Stimulated activated CD8-positive, alpha-beta memory T cell treated with anti-CD3 and anti-CD28 coated beads, Interleukin-7, amount 100 ng/mL, for 4 hours (primary cell): Measurements from ENCODE around the gene ADAM12.

ENCODE experiments used
- DNase-seq, 2 donors: peaks; one replicate each; pipeline ENCODE4 v3.0.0-alpha.2; 2020; ENCODE audit warnings: low read depth in 2 of 2

ADAM12 gene

DNA sequence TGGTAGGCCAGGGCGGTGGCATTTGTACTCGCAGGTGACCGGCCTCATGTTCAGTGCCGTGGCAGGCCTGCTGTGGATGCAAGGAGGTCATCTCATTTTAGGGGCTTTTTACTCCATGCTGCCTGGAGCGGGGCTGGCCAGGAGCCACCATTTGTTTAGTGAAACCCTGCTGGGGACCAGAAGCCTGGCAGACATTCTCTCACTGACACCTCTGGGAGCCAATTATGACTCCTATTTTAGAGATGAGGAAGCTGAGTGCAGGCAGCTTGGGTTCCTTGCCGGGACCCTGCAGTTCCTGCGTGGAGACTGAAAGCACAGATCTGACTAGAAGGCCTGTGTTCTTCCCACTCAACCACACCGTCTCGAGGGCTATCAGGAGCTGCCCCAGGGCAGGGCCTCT is 305.3 kb downstream of the ADAM12 start:
- DNase-seq = no peak

DNA sequence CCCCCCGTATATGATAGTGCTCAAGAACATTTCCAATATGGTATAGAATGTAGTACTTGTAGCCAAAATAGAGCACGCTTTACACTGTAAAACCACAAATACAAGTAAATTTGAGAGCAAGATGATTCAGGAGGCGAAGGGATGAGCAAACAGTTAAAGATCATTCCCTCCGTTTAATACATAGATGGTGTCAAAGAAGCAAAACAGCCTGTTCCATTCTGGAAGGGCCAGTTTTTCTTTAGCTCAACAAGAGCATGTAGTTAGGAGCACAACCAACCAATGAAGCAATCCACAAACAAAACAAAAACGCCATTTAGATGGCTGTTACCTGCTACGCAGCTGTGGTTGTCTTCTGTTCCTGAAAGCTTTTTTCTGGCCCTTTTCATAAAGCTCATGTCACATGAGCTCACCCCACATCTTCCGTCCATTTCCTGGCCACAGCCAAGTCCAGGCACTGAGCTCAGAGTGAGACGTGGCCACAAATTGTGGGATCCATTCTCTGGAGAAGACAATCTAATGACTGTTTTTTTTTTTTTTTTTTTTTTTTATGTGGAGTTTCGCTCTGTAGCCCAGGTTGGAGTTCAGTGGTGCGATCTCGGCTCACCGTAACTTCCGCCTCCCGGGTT is 306.3 kb downstream of the ADAM12 start:
- no peak for DNase-seq

DNA sequence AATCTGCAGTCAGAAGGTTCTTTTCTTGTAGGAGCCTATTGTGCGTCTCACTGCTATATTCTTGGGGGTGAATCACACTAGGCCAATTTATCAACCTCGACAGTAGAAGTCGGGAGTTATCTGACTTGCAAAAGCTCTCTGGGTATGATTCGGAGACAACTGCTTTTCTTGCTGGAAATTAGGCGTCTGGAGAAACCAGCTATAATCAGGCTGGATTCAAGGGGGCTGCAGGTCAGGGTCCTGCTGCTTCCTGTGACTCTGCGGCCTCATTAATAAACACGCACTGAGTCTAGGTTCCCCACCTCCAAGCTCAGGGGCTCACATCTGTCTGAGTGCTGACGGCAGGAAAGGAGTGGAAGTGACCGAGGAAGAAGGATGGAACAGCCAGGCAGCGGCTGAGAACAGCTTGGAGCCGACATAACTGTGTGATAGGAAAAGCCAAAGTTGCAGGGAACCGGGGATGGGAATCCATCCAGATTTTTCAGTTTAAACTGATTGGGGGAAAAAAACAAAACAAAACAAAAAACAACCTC is 307.3 kb downstream of the ADAM12 start:
- DNase-seq = no peak

DNA sequence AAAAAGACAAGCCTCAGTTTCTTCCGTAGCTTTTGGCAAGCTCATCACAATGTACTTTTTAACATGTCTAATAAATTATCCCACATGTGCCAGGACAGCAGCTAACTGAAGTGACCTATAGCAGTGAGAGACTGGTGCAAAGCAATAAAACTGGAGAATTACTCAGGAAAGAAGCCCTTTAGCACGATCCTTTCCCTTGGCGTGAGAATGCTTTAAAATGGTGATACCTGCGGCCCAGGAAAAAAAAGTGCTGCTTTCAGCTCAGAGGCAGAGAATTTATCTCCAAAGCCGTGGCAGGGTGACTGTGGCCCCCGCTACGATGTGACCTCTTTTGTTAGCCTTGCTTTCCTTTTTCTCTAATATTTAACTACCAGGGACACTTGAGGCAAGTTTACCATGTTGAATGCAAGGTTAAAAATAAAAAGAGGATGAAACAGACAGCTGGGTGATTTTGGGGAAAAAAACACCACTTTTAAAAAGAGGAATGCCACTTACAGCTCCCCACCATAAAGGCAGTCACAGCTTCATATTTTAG is 307.9 kb downstream of the ADAM12 start:
- DNase-seq = no peak

DNA sequence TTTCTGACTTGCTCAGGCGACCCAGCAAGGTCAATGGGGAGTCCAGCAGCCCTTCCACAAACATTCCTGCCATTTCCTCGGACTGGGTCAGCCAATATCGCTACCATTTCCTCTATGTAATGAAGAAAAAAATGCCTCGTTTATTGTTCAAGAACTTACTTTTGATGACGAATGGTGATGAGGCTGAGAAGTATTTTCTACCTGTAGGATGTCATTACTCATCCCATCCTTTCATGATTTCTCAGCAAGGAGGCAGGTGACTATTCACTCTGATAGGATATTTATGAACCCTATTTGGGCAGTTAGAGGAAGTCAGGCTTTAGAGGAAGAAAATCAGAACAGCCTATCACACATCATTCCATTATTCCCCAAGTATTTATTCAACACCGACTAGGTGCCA is 313.3 kb downstream of the ADAM12 start:
- DNase-seq = no peak

DNA sequence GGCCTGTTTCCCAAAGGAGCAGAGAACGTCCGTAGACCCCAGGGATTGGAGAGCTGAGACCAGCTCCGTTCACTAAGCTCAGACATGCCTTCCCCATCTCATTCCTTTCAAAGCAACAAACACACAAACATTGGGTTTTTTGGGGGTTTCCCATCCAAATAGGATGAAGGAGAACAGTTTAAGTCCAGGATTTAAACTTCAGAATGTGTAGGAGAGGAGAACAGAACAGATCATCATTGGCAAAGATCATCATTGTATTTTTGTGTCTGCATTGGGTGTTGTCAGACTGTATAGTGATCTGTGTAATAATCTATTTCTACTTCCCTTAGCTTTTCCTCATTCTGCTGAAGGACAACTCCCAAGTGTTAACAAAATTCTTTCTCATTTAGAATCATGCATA is 314.0 kb downstream of the ADAM12 start:
- no peak for DNase-seq

DNA sequence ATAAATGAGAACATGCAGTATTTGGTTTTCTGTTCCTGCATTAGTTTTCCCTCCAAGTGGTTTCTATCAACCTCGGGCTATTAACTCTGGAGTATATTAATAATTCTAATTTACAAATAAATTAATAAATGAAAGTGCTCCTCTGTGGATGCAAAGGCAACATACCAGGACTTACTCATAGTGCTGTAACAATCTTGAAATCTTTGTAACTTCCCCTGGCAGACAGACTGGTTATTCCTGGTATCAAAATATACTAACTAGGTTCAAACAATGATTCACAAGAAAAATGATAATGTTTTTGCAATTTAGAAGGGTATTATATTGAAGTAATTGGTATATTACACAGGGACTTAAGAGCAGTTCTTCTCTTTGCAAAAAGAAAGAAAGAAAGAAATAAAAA is 314.7 kb downstream of the ADAM12 start:
- DNase-seq = no peak

DNA sequence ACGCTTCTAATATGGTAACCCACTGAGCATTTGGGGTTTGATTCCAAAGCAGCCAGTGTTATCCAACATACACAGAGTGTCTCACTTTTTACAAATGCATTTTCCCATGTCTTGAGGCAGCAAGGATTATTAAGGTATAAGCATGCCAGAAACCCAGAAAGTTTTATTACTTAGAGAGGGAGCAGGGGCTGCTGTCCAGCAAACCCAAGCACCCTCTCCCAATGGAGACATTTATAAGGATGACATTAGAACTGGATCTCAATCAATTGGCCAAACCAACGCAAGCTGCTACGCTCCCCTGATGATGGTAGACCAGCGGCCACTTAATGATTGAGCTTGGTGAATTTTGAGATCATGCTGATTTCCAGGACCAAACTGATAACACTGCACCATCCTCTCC is 315.7 kb downstream of the ADAM12 start:
- no peak for DNase-seq

DNA sequence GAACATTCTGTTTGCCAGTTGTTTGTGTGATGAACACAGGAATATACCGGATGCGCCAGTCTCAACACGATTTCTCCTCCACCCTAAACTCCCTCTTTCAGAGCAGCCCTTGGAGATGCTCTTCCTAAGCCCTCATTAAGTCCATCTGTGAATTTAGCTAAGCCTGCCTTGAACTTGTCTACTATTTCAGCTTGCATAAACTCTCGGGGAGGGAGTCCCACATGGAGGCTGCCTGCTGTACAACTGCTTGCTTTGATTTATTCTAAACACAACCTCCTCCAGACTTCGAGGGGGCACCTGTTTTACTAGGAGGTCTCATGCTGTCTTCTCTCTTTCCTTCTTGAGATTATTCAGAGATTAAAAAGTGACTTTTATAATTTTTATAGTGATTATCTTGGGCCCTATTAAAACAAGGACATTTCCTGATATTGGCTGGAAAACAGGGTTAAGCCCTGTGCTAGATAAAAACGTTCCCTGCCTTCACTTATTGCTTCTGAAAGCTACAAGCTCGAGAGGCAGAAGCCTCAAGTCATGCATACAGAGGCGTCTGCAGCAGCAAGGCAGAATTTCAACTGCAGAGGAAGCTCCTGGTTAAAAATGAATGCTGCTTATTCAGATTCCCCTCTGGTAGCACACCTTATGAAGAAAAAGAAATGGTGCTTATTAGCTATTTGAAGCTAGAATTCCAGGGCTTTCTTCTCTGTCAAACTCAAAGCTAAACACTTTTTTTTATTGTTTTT is 317.6 kb downstream of the ADAM12 start:
- no peak for DNase-seq

DNA sequence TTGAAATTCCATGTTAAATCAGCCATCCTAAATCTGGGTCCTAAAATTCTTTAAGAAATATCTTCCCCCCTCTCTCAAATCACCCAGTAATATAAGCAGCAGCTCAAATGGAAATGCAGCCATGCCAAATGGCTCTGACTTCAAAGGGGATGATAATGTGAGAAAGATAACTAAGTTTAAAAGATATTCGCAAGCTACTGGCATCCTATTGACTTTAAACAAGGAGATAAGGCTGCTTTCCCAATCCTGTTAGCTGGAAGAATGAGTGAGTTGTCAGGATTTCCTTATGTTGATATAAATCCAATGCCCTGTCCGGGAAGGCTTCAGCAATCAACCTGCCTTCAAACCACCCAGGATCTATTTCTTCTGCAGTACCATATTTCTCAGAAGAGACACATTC is 320.0 kb downstream of the ADAM12 start:
- DNase-seq = no peak

DNA sequence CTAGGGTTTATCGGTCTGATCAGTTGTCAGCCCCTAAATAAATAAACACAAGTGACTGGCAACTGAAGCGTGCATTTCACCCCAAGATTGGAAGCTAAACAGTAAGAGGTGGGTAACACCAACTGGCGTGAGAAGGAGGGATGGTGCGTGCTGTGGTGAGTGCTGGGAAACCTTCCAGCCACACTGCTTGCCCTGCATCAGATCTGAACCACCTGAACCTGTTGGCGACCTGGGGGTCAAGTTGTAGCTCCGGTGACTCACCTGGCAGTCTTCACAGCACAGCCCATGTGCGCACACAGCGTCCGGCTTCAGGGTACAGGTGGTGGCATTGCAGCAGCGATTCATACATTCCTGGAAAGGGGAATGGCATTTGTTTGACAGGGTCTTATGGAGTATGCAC is 321.8 kb downstream of the ADAM12 start:
- DNase-seq = no peak

DNA sequence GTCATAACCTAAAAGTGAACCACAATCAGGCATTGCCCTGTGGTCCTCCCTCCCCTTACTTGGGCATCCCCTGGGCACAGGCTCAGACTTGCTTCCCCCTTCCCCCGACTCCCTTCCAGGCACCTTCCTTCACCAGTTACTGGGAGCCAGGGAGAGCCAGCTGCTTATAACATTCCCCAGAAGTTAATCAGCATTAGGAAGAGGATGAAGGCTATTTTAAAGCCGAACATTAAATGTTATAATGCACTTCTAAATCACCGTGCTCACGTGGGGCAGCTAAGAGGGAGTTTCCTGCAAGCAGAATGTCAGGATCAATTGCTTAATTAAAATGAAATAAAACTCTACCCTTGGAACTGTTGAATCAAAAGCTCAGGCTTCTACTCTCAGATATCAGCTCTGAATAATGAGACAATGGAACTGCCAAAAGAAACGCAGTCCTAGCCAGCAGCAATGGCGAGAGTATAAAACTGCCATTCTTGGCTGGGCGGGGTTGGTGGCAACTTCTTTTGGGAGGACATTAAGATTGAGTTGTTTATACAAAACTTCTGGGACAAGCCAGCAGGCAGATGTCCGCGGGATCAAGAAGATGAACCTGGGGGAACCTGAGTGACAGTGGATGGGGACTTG is 322.4 kb downstream of the ADAM12 start:
- no peak for DNase-seq

DNA sequence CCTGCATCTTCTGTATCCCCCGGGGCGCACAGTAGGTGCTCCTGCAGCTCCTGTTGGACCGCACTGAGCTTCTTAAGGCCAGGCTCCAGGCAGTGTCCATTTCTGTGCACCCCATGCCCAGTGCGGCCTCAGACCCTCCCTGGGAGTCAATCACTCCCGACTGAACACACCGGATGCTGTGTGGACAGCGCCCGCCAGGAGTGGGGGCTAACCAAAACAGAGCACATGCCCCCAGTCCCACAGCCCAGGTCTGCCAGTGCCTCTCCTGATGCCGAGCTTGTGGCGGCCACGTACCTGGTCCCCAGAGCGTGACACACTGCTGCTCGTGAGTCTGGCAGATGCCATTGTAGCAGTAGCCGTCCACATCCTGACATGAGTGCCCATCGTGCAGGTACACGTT is 323.8 kb downstream of the ADAM12 start:
- DNase-seq = no peak

DNA sequence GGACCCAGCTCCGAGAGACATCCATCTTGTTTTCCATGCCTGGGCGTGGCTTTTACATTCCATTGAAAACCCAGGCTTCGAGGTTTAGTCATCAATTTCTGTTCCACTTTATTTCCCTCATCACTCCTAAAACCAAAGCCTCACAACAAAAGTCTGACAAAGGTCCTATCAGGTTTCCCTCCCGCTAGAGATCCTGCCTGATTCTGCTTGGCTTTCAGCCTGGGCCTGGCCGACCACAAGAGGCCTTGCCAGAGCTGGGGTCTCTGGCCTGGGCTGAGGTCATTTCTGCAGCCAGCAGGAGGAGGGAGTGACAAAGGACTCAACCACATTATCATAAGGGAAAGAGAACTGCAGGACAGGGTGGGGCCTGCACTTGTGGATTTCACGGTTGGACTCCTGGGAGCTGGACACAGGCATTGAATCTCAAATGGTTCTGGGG is 324.9 kb downstream of the ADAM12 start:
- DNase-seq = no peak

DNA sequence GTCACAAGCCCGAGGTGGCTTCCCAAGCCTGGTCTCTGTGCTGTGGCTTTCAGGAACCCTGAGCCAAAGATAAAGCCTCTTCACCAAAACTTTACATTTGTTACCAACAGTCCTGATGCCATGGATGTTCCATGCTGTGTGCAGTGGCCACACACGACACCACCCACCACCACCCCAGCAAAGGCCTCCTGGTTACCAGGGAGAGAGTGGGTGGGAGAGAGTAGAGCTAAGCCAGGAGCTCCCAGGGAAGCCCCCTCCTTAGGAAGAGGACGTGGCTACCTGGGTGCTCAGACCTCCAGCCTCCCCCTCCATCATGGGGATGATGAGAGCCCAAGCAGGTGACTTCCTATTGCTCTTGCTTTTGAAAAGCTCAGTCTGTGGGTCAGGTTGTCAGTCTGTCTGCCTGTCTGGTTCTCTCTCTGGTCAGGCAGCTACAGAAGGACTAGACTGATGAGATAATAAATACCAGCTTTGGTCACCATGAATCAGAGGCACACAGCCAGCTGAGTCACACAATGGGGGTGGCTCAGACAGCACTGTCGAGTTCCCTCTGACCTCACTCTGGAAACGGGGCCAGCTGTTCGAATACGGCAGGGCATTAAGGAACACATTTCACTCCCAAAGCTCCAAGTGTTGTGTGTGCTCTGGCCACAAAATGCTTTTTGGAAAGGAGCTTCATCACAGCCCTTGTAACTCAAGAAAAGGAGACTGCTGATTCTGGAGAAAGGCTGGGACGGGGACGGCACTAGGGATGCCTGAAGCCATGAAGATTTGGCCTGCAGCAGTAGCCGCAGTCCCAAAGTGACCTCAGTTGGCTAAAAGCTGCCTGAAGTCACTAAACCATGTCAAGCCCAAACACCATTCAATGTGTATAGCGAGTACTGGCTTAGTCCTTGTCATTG is 325.9 kb downstream of the ADAM12 start:
- no peak for DNase-seq

DNA sequence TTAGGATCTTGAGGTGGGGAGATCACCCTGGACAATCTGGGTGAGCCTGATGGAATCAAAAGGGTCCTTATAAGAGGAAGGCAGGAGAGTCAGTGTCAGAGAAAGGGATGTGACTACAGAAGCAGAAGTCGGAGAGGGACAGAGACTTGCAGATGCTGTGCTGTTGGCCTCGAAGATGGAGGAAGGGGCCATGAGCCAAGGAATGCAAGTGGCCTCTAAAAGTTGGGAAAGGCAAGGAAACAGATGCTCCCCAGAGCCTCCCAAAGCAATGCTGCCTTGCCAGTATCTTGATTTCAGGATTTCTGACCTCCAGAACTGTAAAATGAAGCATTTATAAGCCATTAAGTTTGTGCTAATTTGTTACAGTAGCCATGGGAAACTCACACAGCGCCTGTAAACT is 326.8 kb downstream of the ADAM12 start:
- DNase-seq = no peak

DNA sequence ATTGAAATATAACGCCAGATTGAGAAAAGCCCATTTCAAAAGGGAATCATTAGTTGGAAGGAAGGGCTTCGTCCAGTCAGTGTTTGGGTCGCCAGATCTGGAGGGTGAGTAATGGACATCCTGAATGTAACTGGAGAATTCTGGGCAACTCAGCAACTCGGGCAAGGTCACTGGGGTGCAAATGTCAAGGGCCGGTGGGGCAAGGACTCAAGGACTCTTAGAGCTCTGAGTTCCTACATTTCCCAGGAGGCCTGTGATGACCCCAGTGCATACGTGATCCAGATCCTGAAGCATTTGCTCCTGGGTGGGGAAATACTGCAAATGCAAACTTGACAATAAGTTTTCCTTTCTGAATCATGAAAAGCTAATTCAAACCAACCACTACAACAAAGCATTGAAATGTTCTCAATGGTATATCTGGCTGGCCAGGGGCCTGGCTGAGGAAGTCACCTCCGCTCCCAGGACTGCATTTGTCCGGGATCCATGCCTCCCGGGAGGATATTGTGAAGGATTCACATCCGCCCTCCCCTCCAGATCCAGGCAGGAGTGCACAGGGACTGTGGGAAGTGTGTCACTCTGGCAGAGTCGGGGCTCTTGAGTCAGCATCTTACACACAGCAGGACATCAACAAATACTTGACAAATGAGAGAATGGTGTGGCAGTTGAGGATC is 327.9 kb downstream of the ADAM12 start:
- DNase-seq = no peak

DNA sequence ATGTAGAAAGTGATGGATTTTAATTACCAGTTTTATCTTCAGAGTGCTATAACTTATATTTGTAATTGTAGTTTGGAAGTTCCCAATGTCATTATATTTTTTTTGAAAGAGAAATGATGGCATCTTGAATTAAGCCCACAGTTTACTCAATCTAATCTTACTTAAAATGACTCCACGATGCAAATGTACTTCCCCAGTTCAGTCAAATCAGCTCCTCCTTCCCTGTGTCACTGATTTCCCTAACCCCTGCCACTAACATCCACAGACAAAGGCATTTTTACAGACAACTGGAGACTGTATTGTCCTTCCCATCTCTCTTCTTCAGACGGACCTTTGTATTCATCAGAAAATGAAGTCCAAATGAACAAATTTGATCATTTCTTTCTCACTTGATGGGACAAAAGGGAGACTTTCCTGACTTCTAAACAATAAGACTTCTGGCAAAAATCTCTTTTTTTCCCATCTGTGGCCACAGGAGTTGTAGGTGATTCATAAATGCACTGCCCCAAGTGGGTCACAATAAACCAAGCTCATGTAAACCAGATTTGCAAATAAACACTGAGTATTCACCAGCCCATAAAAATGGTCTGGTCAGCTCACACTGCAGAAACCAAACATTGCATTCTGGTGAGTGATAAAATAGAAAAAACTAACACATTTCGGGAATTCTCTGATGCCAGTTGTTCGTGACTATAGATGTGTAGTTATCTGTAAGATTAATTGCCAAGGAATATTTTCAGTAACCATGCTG is 329.0 kb downstream of the ADAM12 start:
- no peak for DNase-seq

DNA sequence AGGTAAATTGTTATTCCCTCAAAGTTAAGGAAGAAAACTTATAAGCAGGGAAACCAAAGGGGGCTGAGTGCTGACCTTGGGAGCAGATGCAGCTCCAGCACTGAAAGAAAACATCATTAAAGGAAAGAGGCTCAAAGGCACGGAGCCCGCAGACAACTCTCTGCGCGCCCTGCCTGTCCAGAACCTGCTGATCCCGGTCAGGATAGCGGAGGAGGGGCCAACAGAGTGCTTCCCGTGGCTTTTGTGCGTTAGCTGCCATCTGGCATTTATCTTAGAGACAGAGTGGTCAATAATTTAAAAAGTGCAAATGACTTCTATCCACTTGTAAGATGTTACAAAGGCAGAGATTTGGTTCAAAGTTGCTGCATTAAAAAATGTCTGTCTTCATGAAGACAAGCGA is 329.8 kb downstream of the ADAM12 start:
- no peak for DNase-seq

DNA sequence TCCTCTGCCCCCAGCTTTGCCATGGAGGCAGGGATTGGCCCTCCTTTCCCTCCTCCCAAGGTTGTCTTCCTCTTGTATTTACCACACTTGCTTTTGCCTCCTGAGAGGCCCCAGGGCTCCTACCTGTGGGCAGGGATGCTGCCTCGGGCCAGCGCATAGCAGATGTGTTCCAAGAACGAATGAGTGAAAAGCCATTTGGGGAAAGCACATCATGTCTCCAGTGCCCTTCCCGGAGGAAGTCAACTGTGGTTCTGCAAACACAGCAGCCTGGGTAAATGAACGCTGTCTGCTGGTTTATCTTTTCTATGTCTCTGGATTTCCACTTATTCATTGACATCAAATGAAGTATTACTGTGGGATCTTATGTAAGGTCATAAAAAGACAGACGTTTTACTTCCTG is 330.2 kb downstream of the ADAM12 start:
- no peak for DNase-seq
